Loucy (cell line): ENCODE data around the gene SPATA17.

Experiments used
- H2AFZ ChIP-seq: fragments of 200-600 bp; sonication (generic); 2 replicates; pipeline ENCODE4 v1.6.0; 2016; ENCODE audit warnings: antibody characterized with exemption, mild to moderate bottlenecking, low read length, moderate library complexity
- H3F3A ChIP-seq: fragments of 200-600 bp; 2 replicates; pipeline ENCODE4 v1.6.0; 2016; ENCODE audit warnings: antibody characterized with exemption, low read depth, mild to moderate bottlenecking
- H3K27me3 ChIP-seq: fragments of 200-600 bp; sonication (generic); 2 replicates; pipeline ENCODE4 v1.6.1; 2014; ENCODE audit warnings: low read length, mild to moderate bottlenecking; ENCODE audit not compliant: insufficient read depth, poor library complexity, severe bottlenecking
- H3K36me3 ChIP-seq: fragments of 200-600 bp; sonication (generic); 2 replicates; pipeline ENCODE4 v1.6.1; 2016; ENCODE audit warnings: low read length; ENCODE audit not compliant: insufficient read depth
- H3K4me1 ChIP-seq: fragments of 200-600 bp; sonication (generic); 2 replicates; pipeline ENCODE4 v1.5.1; 2014; ENCODE audit warnings: low read length, mild to moderate bottlenecking; ENCODE audit not compliant: insufficient read depth, poor library complexity, severe bottlenecking
- H3K4me2 ChIP-seq: fragments of 200-600 bp; sonication (generic); 2 replicates; pipeline ENCODE4 v1.6.0; 2014; ENCODE audit warnings: antibody characterized with exemption, low read length, low read depth, mild to moderate bottlenecking; ENCODE audit not compliant: poor library complexity, severe bottlenecking
- H3K4me3 ChIP-seq: fragments of 200-600 bp; sonication (generic); 2 replicates; pipeline ENCODE4 v1.5.1; 2014; ENCODE audit warnings: low read length, mild to moderate bottlenecking, mixed read lengths; ENCODE audit not compliant: poor library complexity, severe bottlenecking
- H3K79me2 ChIP-seq: fragments of 200-600 bp; sonication (generic); 2 replicates; pipeline ENCODE4 v1.6.1; 2014; ENCODE audit warnings: low read length; ENCODE audit not compliant: insufficient read depth
- H3K9ac ChIP-seq: fragments of 200-600 bp; sonication (generic); 2 replicates; pipeline ENCODE4 v1.6.0; 2014; ENCODE audit warnings: mild to moderate bottlenecking, low read depth, low read length, moderate library complexity; ENCODE audit not compliant: poor library complexity, severe bottlenecking
- H3K9me2 ChIP-seq: fragments of 200-600 bp; sonication (generic); replicated peaks from 2 replicates; pipeline ENCODE4 v1.6.1; 2016; ENCODE audit warnings: low read depth, low read length, mixed read lengths
- H3K9me3 ChIP-seq: fragments of 200-600 bp; sonication (generic); 2 replicates; pipeline ENCODE4 v1.6.1; 2014; ENCODE audit warnings: mild to moderate bottlenecking, antibody characterized with exemption, low read length, low read depth; ENCODE audit not compliant: insufficient read depth
- H4K20me1 ChIP-seq: fragments of 200-600 bp; sonication (generic); 2 replicates; pipeline ENCODE4 v1.6.0; 2014; ENCODE audit warnings: antibody characterized with exemption, low read length, mild to moderate bottlenecking; ENCODE audit not compliant: insufficient read depth, poor library complexity, severe bottlenecking
- EZH2phosphoT487 ChIP-seq: fragments of 200-600 bp; IDR thresholded peaks from 2 replicates; pipeline ENCODE4 v1.6.1; 2018; ENCODE audit warnings: antibody characterized with exemption, mild to moderate bottlenecking, moderate library complexity, borderline replicate concordance
- TF ChIP-seq, protein P1 (sequence below): fragments of 200-600 bp; sonication (generic); conservative IDR thresholded peaks from 2 replicates; pipeline ENCODE4 v1.5.1; 2014; ENCODE audit warnings: mild to moderate bottlenecking, antibody characterized with exemption, low read length

Gene SPATA17

GRCh38 chr1:217586586-217586985, 44.6 kb upstream of the SPATA17 start:
- H4K20me1 ChIP-seq = no peaks in the 10 kb centered on the region
- no peaks in the 10 kb centered on the region for H3K9me3 ChIP-seq
- H2AFZ ChIP-seq = no peak overlapping the region
- H3K36me3 ChIP-seq = no peaks in the 10 kb centered on the region
- no peaks in the 10 kb centered on the region for H3K4me1 ChIP-seq
- H3K9me2 ChIP-seq = no peaks in the 10 kb centered on the region
- H3K4me2 ChIP-seq = no peak overlapping the region
- no peaks in the 10 kb centered on the region for H3K27me3 ChIP-seq
- no peak overlapping the region for H3K9ac ChIP-seq
- no peaks in the 10 kb centered on the region for H3K79me2 ChIP-seq
- no peaks in the 10 kb centered on the region for H3F3A ChIP-seq
- H3K4me3 ChIP-seq = no peak overlapping the region
- TF ChIP-seq, protein P1, sequence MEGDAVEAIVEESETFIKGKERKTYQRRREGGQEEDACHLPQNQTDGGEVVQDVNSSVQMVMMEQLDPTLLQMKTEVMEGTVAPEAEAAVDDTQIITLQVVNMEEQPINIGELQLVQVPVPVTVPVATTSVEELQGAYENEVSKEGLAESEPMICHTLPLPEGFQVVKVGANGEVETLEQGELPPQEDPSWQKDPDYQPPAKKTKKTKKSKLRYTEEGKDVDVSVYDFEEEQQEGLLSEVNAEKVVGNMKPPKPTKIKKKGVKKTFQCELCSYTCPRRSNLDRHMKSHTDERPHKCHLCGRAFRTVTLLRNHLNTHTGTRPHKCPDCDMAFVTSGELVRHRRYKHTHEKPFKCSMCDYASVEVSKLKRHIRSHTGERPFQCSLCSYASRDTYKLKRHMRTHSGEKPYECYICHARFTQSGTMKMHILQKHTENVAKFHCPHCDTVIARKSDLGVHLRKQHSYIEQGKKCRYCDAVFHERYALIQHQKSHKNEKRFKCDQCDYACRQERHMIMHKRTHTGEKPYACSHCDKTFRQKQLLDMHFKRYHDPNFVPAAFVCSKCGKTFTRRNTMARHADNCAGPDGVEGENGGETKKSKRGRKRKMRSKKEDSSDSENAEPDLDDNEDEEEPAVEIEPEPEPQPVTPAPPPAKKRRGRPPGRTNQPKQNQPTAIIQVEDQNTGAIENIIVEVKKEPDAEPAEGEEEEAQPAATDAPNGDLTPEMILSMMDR = no peak
- TF ChIP-seq EZH2phosphoT487 = no peak

- no peak overlapping the region for H3K4me2 ChIP-seq
- H3K79me2 ChIP-seq = no peaks in the 10 kb centered on the region
- H3K9ac ChIP-seq = no peak overlapping the region
- H3K36me3 ChIP-seq = no peaks in the 10 kb centered on the region
- no peaks in the 10 kb centered on the region for H3K9me3 ChIP-seq
- H3F3A ChIP-seq = no peaks in the 10 kb centered on the region
- H3K27me3 ChIP-seq = no peaks in the 10 kb centered on the region
- H3K4me1 ChIP-seq = no peaks in the 10 kb centered on the region
- no peaks in the 10 kb centered on the region for H3K9me2 ChIP-seq
- no peak overlapping the region for H3K4me3 ChIP-seq
- no peak overlapping the region for H2AFZ ChIP-seq
- no peaks in the 10 kb centered on the region for H4K20me1 ChIP-seq
- TF ChIP-seq, protein P1 = peak; percentile 33; the same call in 1 of the 2 replicates
- TF ChIP-seq EZH2phosphoT487 = no peak
These were observed 40.5 kb upstream of the SPATA17 start for GRCh38 chr1:217590598-217590997.

DNA sequence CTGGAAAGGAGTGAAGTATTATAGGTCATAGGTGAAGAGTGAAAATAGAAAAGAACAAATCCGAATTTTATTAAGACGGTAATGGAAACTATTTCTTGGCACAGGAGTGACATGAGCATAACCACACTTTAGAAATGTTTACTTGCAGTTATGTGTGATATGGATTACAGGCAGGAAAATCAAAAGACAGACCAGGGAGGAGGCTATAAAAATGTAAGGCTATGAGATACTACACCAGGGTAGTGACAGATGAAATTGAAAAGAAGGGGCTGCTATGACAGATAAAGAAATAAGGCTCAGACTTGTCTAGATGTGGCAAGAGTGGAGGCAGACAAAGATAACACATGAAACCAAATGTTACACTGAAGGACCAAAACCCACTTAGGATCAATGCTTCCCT, 32.0 kb upstream of the SPATA17 start:
- Histone ChIP-seq H3K4me3 (no peak overlapping the region), H3K4me2 (no peak overlapping the region), H3K27me3 (no peaks in the 10 kb centered on the region), H3K9ac (no peak overlapping the region), H3K79me2 (no peaks in the 10 kb centered on the region), H3K9me2 (no peaks in the 10 kb centered on the region), H4K20me1 (no peaks in the 10 kb centered on the region), H3K9me3 (no peaks in the 10 kb centered on the region), H3F3A (no peaks in the 10 kb centered on the region), H2AFZ (no peak overlapping the region), H3K4me1 (no peaks in the 10 kb centered on the region), H3K36me3 (no peaks in the 10 kb centered on the region)
- TF ChIP-seq EZH2phosphoT487 = no peak
- TF ChIP-seq, protein P1 = no peak
